B cell (primary cell): ENCODE measurements around the gene DHRS11.

Experiments used
- EZH2 ChIP-seq: IDR thresholded peaks from 2 replicates; pipeline ENCODE4 v1.6.1; 2012; ENCODE audit warnings: borderline replicate concordance, low read depth, mild to moderate bottlenecking, moderate library complexity, low read length; ENCODE audit not compliant: insufficient read depth, poor library complexity, severe bottlenecking
- TF ChIP-seq, protein P1 (sequence below): fragments of 200-600 bp; IDR thresholded peaks from one replicate; pipeline ENCODE4 v1.8.0; 2022; ENCODE audit warnings: antibody characterized with exemption, mild to moderate bottlenecking

DNA sequence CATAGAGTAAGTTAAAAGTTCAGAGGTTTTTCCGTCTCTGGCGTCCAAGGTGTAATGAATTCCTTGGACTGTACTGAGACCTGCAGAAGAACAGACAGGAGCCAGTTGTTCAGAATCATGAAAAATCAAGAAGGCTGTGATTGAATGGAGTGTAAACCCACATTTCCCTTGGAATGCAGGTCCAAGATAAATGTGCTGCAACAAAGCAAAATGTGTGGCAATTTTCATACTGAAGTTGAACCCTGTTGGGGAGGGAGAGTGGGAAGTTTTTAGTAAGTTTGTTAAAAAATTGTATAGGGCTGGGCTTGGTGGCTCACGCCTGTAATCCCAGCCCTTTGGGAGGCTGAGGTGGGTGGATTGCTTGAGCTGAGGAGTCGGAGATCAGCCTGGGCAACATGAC, 25.6 kb upstream of the DHRS11 start:
- TF ChIP-seq, protein P1, sequence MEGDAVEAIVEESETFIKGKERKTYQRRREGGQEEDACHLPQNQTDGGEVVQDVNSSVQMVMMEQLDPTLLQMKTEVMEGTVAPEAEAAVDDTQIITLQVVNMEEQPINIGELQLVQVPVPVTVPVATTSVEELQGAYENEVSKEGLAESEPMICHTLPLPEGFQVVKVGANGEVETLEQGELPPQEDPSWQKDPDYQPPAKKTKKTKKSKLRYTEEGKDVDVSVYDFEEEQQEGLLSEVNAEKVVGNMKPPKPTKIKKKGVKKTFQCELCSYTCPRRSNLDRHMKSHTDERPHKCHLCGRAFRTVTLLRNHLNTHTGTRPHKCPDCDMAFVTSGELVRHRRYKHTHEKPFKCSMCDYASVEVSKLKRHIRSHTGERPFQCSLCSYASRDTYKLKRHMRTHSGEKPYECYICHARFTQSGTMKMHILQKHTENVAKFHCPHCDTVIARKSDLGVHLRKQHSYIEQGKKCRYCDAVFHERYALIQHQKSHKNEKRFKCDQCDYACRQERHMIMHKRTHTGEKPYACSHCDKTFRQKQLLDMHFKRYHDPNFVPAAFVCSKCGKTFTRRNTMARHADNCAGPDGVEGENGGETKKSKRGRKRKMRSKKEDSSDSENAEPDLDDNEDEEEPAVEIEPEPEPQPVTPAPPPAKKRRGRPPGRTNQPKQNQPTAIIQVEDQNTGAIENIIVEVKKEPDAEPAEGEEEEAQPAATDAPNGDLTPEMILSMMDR, result no peak
- no peak for TF ChIP-seq EZH2
